HG02678 (cell line): Measurements from ENCODE around the gene CRTC2.

Source experiments
- ATAC-seq: cut with Tn5 transposase; IDR thresholded peaks from one replicate; pipeline ENCODE4 v1.9.1; 2021; ENCODE audit warnings: mild to moderate bottlenecking, moderate library complexity; ENCODE audit not compliant: unreplicated experiment

Gene CRTC2

GRCh38 chr1:153951183-153951582 is 7.2 kb downstream of the CRTC2 start:
- no peak for ATAC-seq

- ATAC-seq = peak; percentile 75
These were observed 11.7 kb downstream of the CRTC2 start, which contains the start of gene DENND4B for GRCh38 chr1:153946622-153947241. Gene DENND4B (minus strand): TSS chr1:153946718. CDS start chr1:153944374, 2,344 bp downstream.

DNA sequence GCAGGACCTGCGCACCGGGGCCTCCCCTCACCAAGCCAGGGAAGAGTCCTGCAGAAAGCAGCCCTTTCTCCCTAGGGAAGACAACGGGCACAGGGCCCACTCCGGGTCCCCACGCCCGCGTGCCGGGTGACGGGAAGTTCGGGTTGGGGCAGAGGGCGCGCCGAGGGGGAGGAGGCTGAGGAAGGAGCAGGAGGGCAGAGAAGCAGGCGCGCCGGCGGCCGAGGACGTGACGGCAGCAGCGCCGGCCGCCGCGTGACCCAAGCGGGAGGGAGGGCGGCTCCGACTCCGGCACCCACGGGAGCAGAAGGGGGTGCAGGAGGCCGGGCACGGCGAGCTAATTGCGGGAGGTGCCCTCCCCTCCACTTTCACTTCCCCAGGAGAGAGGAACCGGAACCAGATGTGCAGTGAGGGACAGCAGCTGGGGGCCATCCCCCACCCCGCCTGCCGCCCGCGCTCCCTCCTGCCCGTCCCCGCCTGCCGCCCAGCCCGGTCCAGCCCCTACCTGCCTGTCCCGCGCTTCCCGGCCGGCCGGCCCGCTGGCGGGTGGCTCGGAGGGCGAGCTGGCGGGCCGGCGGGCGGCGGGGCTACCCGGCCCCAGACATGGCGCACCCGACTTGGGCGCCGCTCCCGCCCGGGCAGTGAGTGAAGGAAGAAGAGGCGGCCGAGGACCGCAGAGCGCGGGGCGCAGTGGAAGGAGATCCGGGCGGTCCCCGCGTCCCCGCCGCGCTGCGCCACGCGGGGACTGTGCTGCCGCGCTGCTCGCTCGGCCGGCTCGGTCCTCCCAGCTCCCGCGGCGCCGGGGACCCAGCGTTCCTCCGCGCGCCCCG is 12.4 kb downstream of the CRTC2 start:
- ATAC-seq = peak; percentile 69

DNA sequence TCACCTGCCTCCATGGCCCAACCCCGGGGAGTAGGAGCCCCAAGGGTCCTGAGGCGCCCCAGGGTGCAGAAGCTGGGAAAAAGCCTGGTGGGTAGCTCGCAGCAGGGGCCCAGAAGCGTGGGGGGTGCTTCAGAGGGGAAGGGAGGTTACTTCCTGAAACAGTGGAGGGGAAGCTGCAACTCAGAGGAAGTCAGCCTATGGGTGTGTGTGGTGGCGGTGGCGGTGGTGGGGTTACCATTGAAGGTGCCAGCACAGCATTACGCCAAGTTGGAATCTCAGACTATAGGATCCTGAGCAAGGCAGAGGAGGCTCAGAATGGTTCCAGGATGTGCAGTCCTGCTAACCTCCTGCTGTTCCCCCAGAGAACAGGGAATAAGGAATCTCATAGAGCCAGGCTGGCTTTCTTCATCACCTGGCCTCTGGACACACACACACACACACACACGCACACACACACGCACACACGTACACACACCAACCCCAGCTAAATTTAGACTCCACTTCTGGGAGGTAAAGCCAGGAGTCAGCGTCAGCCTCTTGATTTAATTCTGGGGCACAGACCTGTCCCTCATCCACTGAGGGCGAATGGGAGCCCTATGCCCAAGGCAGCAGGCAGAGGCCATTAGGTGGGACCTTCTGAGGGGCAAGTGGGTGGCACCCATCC is 13.1 kb downstream of the CRTC2 start:
- ATAC-seq = peak; percentile 20

DNA sequence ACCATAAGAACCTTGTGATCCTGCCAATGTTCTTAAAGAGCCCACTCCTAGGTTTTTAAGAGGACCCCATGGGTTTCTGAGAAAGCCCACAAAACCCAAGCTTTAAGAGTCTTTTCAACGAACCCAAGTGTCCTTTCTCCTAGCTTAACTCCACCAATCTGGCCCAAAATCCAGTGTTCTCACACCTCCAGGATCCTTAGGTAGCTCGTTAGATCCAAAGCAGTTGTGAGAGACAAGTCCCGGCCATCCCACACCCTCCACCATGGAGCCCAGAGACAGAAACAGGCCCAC is 13.6 kb downstream of the CRTC2 start:
- no peak for ATAC-seq

- no peak for ATAC-seq
These were observed 14.2 kb downstream of the CRTC2 start for GRCh38 chr1:153944005-153944826.

DNA sequence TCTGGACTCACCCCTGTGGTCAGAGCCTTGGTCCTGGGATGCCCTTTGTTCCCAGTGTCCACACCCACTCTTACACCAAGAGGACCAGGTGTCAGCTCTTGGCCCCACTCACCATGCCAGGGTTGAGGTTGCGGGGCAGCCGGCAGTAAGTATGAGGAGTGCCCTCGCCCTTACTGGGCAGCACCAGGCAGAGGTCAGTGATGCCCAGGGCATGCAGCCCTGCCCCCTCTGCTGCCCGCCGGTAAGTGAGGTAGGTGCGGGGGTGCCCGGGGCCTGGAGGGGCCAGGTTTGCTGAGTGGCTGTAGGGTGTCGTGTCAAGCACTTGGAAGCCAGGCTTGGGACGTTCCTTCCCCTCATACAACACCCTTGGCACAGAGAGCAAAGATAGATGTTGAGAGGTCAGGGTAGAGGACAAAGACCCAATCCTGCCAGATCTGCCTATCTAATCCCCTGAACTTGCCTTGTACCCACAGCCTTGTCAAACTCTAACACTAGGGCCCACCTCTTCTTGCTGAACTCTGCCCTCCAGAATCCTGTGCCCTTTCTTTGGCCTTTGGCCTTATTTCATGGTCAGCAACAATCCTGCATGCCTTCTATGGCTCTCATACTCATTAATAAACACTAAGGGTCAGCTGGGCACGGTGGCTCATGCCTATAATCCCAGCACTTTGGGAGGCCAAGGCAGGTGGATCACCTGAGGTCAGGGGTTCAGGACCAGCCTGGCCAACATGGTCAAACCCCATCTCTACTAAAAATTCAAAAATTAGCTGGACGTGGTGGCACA is 15.5 kb downstream of the CRTC2 start:
- no peak for ATAC-seq

GRCh38 chr1:153941826-153942725 is 16.3 kb downstream of the CRTC2 start:
- no peak for ATAC-seq

DNA sequence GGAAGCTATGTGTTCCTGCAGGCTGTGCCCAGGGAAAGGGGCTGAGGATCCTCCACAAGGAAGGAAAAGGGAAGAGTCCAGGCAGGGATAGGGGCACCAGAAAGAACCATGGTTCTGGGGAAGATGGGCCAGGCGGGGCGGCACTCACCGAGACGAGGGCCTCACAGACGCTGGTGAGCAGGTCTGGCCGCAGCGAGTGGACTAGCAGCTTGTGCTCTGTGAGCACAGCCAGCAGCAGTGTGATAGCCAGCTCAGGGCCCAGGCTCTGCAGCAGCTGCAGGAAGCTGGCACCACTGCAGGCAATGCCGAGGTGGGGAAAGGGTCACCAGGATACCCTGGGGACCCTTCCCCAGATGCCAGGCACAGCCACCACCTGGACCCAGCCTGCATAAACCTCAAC is 17.7 kb downstream of the CRTC2 start:
- ATAC-seq = no peak

GRCh38 chr1:153939476-153939875 is 18.9 kb downstream of the CRTC2 start:
- no peak for ATAC-seq

DNA sequence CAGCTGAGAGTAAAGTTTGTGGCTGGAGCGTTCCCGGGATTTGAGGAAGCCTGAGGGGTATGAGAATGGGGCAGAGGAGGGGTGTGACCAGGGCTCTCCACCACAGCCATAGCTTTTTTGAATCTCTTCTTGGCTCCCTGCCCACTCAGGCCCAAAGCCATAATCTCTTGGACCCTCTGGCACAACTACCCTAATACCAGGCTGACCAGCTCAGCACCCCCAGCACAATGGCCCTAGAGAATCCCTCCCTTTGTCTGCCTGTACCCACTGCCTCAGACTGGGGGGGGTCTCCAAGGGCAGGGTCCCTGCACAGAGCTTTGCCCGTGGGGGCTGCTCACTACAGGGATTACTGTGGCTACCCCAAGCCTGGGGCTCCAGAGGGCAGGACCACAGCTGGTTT is 19.4 kb downstream of the CRTC2 start:
- ATAC-seq = no peak

DNA sequence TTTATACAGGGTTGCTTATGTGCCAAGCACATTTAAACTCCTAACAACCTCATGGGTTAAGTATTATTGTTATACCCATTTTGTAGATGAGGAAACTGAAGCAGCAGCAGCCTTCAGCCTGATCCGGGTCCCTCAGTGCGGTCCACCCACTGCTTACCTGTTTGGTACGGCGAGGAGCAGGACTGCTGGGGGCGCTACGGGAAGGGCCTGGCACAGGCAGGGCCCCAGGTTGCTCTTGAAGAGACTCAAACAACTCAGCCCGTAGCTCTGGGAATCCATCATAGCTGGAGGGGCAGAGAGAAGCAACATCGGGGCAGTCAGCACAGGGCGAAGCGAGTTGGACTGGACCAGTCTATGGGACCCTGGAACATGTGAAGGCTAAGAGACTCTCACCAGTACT is 21.1 kb downstream of the CRTC2 start:
- ATAC-seq = no peak

- ATAC-seq = no peak
These were observed 22.2 kb downstream of the CRTC2 start for GRCh38 chr1:153936011-153936802.

- ATAC-seq = no peak
These were observed 23.7 kb downstream of the CRTC2 start for GRCh38 chr1:153934746-153935145.

- no peak for ATAC-seq
These were observed 24.5 kb downstream of the CRTC2 start for GRCh38 chr1:153933955-153934354.

GRCh38 chr1:153933430-153933829 is 25.0 kb downstream of the CRTC2 start:
- no peak for ATAC-seq

GRCh38 chr1:153932156-153933131 is 26.0 kb downstream of the CRTC2 start:
- ATAC-seq = no peak
